Measurements from ENCODE around the gene STPG3.

The STPG3 gene

GRCh38 chr9:137299938-137300337 is 48.9 kb downstream of the STPG3 start:
- no peak for DNase-seq (ENCODE audit: low read depth in 2 of 2, low spot score in 1 of 2)

- DNase-seq (ENCODE audit: low read depth in 2 of 2, low spot score in 1 of 2), result no peak
Measured at GRCh38 chr9:137300567-137301080, 49.5 kb downstream of the STPG3 start.

- DNase-seq (ENCODE audit: low read depth in 2 of 2, low spot score in 1 of 2), result no peak
Measured at GRCh38 chr9:137301081-137301947, 50.2 kb downstream of the STPG3 start.

- peak; percentile 75 to 84 for DNase-seq (ENCODE audit: low read depth in 2 of 2, low spot score in 1 of 2)
Measured at GRCh38 chr9:137302118-137302448, 51.0 kb downstream of the STPG3 start, which contains the start of gene NRARP. Gene NRARP (minus strand): TSS chr9:137302271. CDS start chr9:137301928, 343 bp downstream.

- DNase-seq (ENCODE audit: low read depth in 2 of 2, low spot score in 1 of 2), result no peak
Measured at GRCh38 chr9:137302449-137303150, 51.5 kb downstream of the STPG3 start.
